Loucy (cell line): ENCODE data around the gene MTARC1.

ENCODE experiments used
- EZH2phosphoT487 ChIP-seq: fragments of 200-600 bp; IDR thresholded peaks from 2 replicates; pipeline ENCODE4 v1.6.1; 2018; ENCODE audit warnings: antibody characterized with exemption, mild to moderate bottlenecking, moderate library complexity, borderline replicate concordance
- TF ChIP-seq, protein P1 (sequence below): fragments of 200-600 bp; sonication (generic); conservative IDR thresholded peaks from 2 replicates; pipeline ENCODE4 v1.5.1; 2014; ENCODE audit warnings: mild to moderate bottlenecking, antibody characterized with exemption, low read length

DNA sequence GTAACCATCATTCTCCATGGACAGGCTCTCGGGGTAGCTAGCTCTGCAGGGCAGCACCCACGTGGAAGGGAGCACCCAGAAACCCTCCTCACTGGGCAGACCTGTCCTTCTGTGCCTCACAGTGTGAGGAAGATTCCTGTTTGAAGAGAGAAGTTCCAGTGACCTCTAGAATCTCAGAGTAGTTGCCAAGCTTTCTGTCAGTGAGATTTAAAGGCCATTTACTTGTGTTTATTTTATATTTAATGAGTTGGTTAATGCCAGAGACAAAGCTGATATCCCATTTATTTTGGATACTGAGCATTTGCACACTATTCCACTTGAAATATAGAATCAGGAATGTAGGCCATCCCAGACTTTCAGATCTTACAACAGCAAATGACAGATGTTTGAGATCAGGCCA lies 28.7 kb downstream of the MTARC1 start:
- TF ChIP-seq, protein P1, sequence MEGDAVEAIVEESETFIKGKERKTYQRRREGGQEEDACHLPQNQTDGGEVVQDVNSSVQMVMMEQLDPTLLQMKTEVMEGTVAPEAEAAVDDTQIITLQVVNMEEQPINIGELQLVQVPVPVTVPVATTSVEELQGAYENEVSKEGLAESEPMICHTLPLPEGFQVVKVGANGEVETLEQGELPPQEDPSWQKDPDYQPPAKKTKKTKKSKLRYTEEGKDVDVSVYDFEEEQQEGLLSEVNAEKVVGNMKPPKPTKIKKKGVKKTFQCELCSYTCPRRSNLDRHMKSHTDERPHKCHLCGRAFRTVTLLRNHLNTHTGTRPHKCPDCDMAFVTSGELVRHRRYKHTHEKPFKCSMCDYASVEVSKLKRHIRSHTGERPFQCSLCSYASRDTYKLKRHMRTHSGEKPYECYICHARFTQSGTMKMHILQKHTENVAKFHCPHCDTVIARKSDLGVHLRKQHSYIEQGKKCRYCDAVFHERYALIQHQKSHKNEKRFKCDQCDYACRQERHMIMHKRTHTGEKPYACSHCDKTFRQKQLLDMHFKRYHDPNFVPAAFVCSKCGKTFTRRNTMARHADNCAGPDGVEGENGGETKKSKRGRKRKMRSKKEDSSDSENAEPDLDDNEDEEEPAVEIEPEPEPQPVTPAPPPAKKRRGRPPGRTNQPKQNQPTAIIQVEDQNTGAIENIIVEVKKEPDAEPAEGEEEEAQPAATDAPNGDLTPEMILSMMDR = no peak
- TF ChIP-seq EZH2phosphoT487 = no peak
